K562 (cell line): ENCODE results near the gene TRNAU1AP. TPM values are rescaled to one million over a fixed set of nuclear protein-coding genes. Genes with fewer than 3 reads are reported as not detected.

ENCODE experiments used
- ASH1L ChIP-seq: fragments of 450-650 bp; IDR thresholded peaks from 2 replicates; pipeline ENCODE4 v1.6.1; 2018; ENCODE audit warnings: borderline replicate concordance, mild to moderate bottlenecking, low read depth; ENCODE audit not compliant: partially characterized antibody
- CBFA2T3 ChIP-seq: fragments of 450-650 bp; IDR thresholded peaks from 2 replicates; pipeline ENCODE4 v1.6.1; 2017
- E2F1 ChIP-seq: sonication (generic); formaldehyde crosslinking; IDR thresholded peaks from 2 replicates; pipeline ENCODE4 v1.8.1; 2023; ENCODE audit warnings: mild to moderate bottlenecking, missing genetic modification reagents, moderate library complexity
- HINFP ChIP-seq: fragments of 450-650 bp; conservative IDR thresholded peaks from 2 replicates; pipeline ENCODE4 v1.6.1; 2016; ENCODE audit warnings: missing genetic modification characterization, low read depth, mild to moderate bottlenecking, control low read depth, missing compliant biosample characterization
- HMG20A ChIP-seq: fragments of 450-650 bp; formaldehyde crosslinking; conservative IDR thresholded peaks from 2 replicates; pipeline ENCODE4 v1.4.0; 2020; ENCODE audit warnings: mild to moderate bottlenecking, mixed read lengths
- PHF8 ChIP-seq: fragments of 200-600 bp; sonication (generic); IDR thresholded peaks from 2 replicates; pipeline ENCODE4 v1.6.1; 2012; ENCODE audit warnings: mixed run types, mild to moderate bottlenecking, inconsistent platforms, low read length, moderate library complexity, borderline replicate concordance
- PTBP1 ChIP-seq: fragments of 200-400 bp; formaldehyde crosslinking; IDR thresholded peaks from 2 replicates; pipeline ENCODE4 v1.6.1; 2017; ENCODE audit warnings: low read depth, low read length
- RUNX1 ChIP-seq: sonication (generic); IDR thresholded peaks from 2 replicates; pipeline ENCODE4 v1.6.1; 2016; ENCODE audit warnings: antibody characterized with exemption, low read depth
- SIRT6 ChIP-seq: IDR thresholded peaks from one replicate; pipeline ENCODE4 v1.6.1; 2012; ENCODE audit warnings: low read depth, mild to moderate bottlenecking, control low read depth, inconsistent platforms, low read length, moderate library complexity
- SMAD2 ChIP-seq: fragments of 150-350 bp; IDR thresholded peaks from 2 replicates; pipeline ENCODE4 v1.6.1; 2014; ENCODE audit warnings: low read depth, mild to moderate bottlenecking, low read length
- SNAPC5 ChIP-seq: fragments of 250-450 bp; sonication (Bioruptor Pico); IDR thresholded peaks from 2 replicates; pipeline ENCODE4 v1.8.0; 2021; ENCODE audit warnings: moderate library complexity, mild to moderate bottlenecking, inconsistent platforms
- YY1 ChIP-seq, 3 experiments: IDR thresholded peaks; 2 replicates each; pipeline ENCODE4 v1.6.1; 2011; ENCODE audit warnings: low read length in 2 of 3, mild to moderate bottlenecking in 2 of 3, moderate library complexity in 2 of 3, borderline replicate concordance in 1 of 3, control low read depth in 1 of 3, low read depth in 1 of 3; ENCODE audit not compliant: insufficient read depth in 3 of 3, insufficient replicate concordance in 2 of 3, control insufficient read depth in 1 of 3, insufficient read length in 1 of 3; ENCODE audit errors: extremely low read depth in 1 of 3
- ZBTB2 ChIP-seq: fragments of 450-650 bp; IDR thresholded peaks from 2 replicates; pipeline ENCODE4 v1.6.1; 2016; ENCODE audit warnings: antibody characterized with exemption
- ZFP30 ChIP-seq: fragments of 250-450 bp; sonication (Bioruptor Pico); IDR thresholded peaks from 2 replicates; pipeline ENCODE4 v1.8.0; 2022; ENCODE audit warnings: moderate library complexity, mild to moderate bottlenecking, inconsistent platforms, borderline replicate concordance
- ZNF239 ChIP-seq: fragments of 250-450 bp; sonication (Bioruptor Pico); IDR thresholded peaks from 2 replicates; pipeline ENCODE4 v1.4.0; 2020; ENCODE audit warnings: mild to moderate bottlenecking
- ZNF41 ChIP-seq: fragments of 250-450 bp; sonication (Bioruptor Pico); conservative IDR thresholded peaks from 2 replicates; pipeline ENCODE4 v1.4.0; 2020; ENCODE audit warnings: mild to moderate bottlenecking
- ZNF609 ChIP-seq: sonication (generic); formaldehyde crosslinking; IDR thresholded peaks from 2 replicates; pipeline ENCODE4 v1.8.1; 2023; ENCODE audit warnings: missing genetic modification reagents, mild to moderate bottlenecking, borderline replicate concordance
- ZNF75A ChIP-seq: fragments of 450-650 bp; formaldehyde crosslinking; IDR thresholded peaks from 2 replicates; pipeline ENCODE4 v1.4.0; 2020; ENCODE audit warnings: mild to moderate bottlenecking
- polyA plus RNA-seq, 8 experiments: library from polyadenylated mRNA; depleted of rRNA in 4 of 8; stranded (reverse) in 5 of 8; unstranded in 3 of 8; fragments of >200 nt; fragmentation: Nextera tagmentation in 2 of 8; fragmentation: Illumina TruSeq in 1 of 8; extraction: Ambion mirVana in 2 of 8; extraction: Trizol in 1 of 8; gene quantifications; 2 replicates each; pipeline versions ENCODE4 v1.2.1 to v1.2.3, GENCODE V29; 2011 to 2014; ENCODE audit warnings: inconsistent platforms in 1 of 8, missing spikeins in 1 of 8
- total RNA-seq, 7 experiments: library from RNA; depleted of rRNA in 6 of 7; stranded (reverse); fragments of >200 nt in 6 of 7; fragmentation: Illumina TruSeq in 2 of 7; extraction: Trizol in 2 of 7; gene quantifications; 2 replicates each; pipeline versions ENCODE4 v1.2.1 to v1.2.3, GENCODE V29; 2011 to 2021; ENCODE audit warnings: low replicate concordance in 1 of 7

TRNAU1AP gene
- total and polyA plus RNA-seq, 9 of the 15 experiments (the other 6 are each of a cell fraction or from before 2014, with no cell fraction given) = 34.9 to 110 (median 46.3) TPM

GRCh38 chr1:28509705-28510272, 43.1 kb upstream of the TRNAU1AP start (continued):
- TF ChIP-seq HINFP (no peak), ZNF239 (CRISPR knock-in tag) (no peak), SIRT6 (peak; percentile 79), ZNF41 (CRISPR knock-in tag) (peak; percentile 65; the same call in 1 of the 2 replicates), SNAPC5 (CRISPR knock-in tag) (no peak), ZNF75A (peak; percentile 21; the same call in 1 of the 2 replicates), PTBP1 (peak; percentile 94), ZBTB2 (no peak), RUNX1 (no peak; the same call in 1 of the 2 replicates), PHF8 (no peak), ZNF609 (no peak), HMG20A (CRISPR knock-in tag) (no peak; the same call in 1 of the 2 replicates), E2F1 (CRISPR knock-in tag) (0 out of 2 replicates have a peak, but pooled peaks have one; percentile 29), SMAD2 (no peak), ASH1L (no peak), ZFP30 (no peak; the same call in 1 of the 2 replicates), CBFA2T3 (no peak), YY1 (IDR thresholded peaks at IDR 0.05; ENCODE audit: borderline replicate concordance in 1 of 3, control insufficient read depth in 1 of 3, extremely low read depth in 1 of 3, insufficient read depth in 3 of 3, insufficient read length in 1 of 3, insufficient replicate concordance in 2 of 3, low read depth in 1 of 3, low read length in 2 of 3) (peak in 1 of 3 experiments; percentile 55)
